HepG2 (cell line): ENCODE measurements around the gene HDAC5. TPM values are rescaled to one million over a fixed set of nuclear protein-coding genes. Genes with fewer than 3 reads are reported as not detected.

Experiments used
- CBX2 ChIP-seq, 2 experiments: fragments of 200-600 bp in 1 of 2; sonication (generic); formaldehyde crosslinking in 1 of 2; IDR thresholded peaks; 2 replicates each; pipeline versions ENCODE4 v1.7.0 to v1.8.1; 2018 to 2022; ENCODE audit warnings: low read depth in 2 of 2, low read length in 1 of 2, mild to moderate bottlenecking in 1 of 2, missing genetic modification reagents in 1 of 2
- ELF1 ChIP-seq: sonication (generic); formaldehyde crosslinking; IDR thresholded peaks from 2 replicates; pipeline ENCODE4 v1.4.0; 2020; ENCODE audit warnings: missing genetic modification reagents
- KLF6 ChIP-seq: IDR thresholded peaks from 2 replicates; pipeline ENCODE4 v1.8.0; 2016; ENCODE audit warnings: missing biosample characterization, missing genetic modification reagents
- NFE2 ChIP-seq: sonication (generic); formaldehyde crosslinking; IDR thresholded peaks from 2 replicates; pipeline ENCODE4 v1.4.0; 2020; ENCODE audit warnings: missing genetic modification reagents
- PRPF4 ChIP-seq: fragments of 200-400 bp; formaldehyde crosslinking; IDR thresholded peaks from 2 replicates; pipeline ENCODE4 v1.6.1; 2016; ENCODE audit warnings: low read length, low read depth; ENCODE audit not compliant: poor library complexity, severe bottlenecking
- SETDB1 ChIP-seq: sonication (generic); formaldehyde crosslinking; IDR thresholded peaks from 2 replicates; pipeline ENCODE4 v1.5.1; 2020; ENCODE audit warnings: missing genetic modification reagents, mild to moderate bottlenecking, borderline replicate concordance
- USF2 ChIP-seq, 2 experiments: sonication (generic) in 1 of 2; formaldehyde crosslinking in 1 of 2; IDR thresholded peaks; 2 replicates each; pipeline versions ENCODE4 v1.5.1 to v1.6.1; 2011 to 2020; ENCODE audit warnings: borderline replicate concordance in 1 of 2, low read depth in 1 of 2, low read length in 1 of 2, mild to moderate bottlenecking in 1 of 2, missing genetic modification reagents in 1 of 2, moderate library complexity in 1 of 2
- ZBTB38 ChIP-seq: sonication (generic); formaldehyde crosslinking; IDR thresholded peaks from 2 replicates; pipeline ENCODE4 v1.5.1; 2020; ENCODE audit warnings: mild to moderate bottlenecking, missing genetic modification reagents
- ZNF24 ChIP-seq: fragments of 450-650 bp; IDR thresholded peaks from 2 replicates; pipeline ENCODE4 v1.6.1; 2017; ENCODE audit warnings: antibody characterized with exemption, mild to moderate bottlenecking
- ZNF292 ChIP-seq: sonication (generic); formaldehyde crosslinking; IDR thresholded peaks from 2 replicates; pipeline ENCODE4 v1.8.1; 2022; ENCODE audit warnings: mild to moderate bottlenecking, low read depth, missing genetic modification reagents, borderline replicate concordance
- ZNF513 ChIP-seq: sonication (generic); formaldehyde crosslinking; conservative IDR thresholded peaks from 2 replicates; pipeline ENCODE4 v1.5.0; 2020; ENCODE audit warnings: missing genetic modification reagents
- ZNF589 ChIP-seq: sonication (generic); formaldehyde crosslinking; conservative IDR thresholded peaks from 2 replicates; pipeline ENCODE4 v1.8.0; 2022; ENCODE audit warnings: mild to moderate bottlenecking, moderate library complexity, missing genetic modification reagents
- polyA plus RNA-seq, 8 experiments: library from polyadenylated mRNA; depleted of rRNA in 3 of 8; stranded (reverse) in 7 of 8; unstranded in 1 of 8; fragments of >200 nt; fragmentation: Illumina TruSeq in 4 of 8; extraction: Trizol in 4 of 8; gene quantifications; 2 replicates each; pipeline versions ENCODE4 v1.2.1 to v1.2.3, GENCODE V29; 2011 to 2016; ENCODE audit warnings: low read depth in 4 of 8, missing spikeins in 1 of 8, mixed read lengths in 1 of 8; ENCODE audit not compliant: insufficient read depth in 1 of 8
- total RNA-seq, 5 experiments: library from RNA; depleted of rRNA; stranded (reverse); fragments of >200 nt; fragmentation: Illumina TruSeq; extraction: Trizol; gene quantifications; 2 replicates each; pipeline ENCODE4 v1.2.3, GENCODE V29; 2016; ENCODE audit warnings: low read depth in 1 of 5
- TF ChIP-seq, protein P1 (sequence below): sonication (generic); formaldehyde crosslinking; IDR thresholded peaks from 2 replicates; pipeline ENCODE4 v1.4.0; 2020; ENCODE audit warnings: missing genetic modification reagents
- TF ChIP-seq, protein P2 (sequence below): sonication (generic); formaldehyde crosslinking; IDR thresholded peaks from 2 replicates; pipeline ENCODE4 v1.4.0; 2020; ENCODE audit warnings: missing genetic modification reagents

HDAC5 gene
- total and polyA plus RNA-seq, 2 of the 13 experiments (the other 11 are each of a cell fraction or from before 2014, with no cell fraction given): 46.4 to 85.4 TPM

DNA sequence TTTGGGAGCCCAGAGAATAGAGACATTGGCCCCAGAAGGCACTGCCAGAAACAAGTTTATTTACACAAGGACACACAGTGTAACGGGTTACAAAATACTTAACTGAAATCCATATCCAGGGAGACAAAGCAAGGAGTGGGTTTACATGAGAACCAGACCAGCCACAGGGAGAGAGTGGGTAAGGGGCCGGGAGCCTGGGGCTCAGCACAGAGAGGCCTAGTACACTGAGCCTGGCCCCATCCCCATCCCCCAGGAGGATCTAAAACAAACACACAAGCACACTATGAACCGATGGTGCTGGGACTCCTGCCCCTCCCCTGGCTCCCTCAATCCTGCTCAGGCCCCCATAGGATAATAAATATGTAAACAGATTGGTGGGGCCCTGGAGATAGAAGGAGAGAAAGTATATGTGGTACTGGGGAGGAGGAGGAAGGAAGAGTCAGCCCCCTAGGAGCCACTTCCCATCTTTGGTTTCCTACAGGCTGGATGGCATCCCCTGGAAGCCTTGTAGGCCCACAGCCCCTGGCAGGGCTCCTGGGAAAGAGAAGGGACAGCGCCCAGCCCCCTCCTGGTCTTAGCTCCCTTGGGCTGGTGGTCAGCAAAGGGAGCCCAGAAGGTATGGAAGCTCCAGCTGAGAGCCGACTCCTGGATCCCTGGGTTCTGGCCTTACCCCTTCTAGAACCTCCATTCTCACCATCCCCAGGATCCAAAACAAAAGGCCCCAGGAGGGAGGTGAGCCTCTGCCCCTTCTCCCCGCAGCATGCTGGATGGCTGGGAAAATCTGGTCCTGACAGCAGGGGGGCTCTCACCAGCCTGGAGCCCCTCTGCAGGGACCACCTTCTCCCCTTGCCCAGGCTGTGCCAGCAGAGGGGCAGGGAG, 46.5 kb downstream of the HDAC5 start (continued):
- no peak for TF ChIP-seq ZNF589
- TF ChIP-seq, protein P1, sequence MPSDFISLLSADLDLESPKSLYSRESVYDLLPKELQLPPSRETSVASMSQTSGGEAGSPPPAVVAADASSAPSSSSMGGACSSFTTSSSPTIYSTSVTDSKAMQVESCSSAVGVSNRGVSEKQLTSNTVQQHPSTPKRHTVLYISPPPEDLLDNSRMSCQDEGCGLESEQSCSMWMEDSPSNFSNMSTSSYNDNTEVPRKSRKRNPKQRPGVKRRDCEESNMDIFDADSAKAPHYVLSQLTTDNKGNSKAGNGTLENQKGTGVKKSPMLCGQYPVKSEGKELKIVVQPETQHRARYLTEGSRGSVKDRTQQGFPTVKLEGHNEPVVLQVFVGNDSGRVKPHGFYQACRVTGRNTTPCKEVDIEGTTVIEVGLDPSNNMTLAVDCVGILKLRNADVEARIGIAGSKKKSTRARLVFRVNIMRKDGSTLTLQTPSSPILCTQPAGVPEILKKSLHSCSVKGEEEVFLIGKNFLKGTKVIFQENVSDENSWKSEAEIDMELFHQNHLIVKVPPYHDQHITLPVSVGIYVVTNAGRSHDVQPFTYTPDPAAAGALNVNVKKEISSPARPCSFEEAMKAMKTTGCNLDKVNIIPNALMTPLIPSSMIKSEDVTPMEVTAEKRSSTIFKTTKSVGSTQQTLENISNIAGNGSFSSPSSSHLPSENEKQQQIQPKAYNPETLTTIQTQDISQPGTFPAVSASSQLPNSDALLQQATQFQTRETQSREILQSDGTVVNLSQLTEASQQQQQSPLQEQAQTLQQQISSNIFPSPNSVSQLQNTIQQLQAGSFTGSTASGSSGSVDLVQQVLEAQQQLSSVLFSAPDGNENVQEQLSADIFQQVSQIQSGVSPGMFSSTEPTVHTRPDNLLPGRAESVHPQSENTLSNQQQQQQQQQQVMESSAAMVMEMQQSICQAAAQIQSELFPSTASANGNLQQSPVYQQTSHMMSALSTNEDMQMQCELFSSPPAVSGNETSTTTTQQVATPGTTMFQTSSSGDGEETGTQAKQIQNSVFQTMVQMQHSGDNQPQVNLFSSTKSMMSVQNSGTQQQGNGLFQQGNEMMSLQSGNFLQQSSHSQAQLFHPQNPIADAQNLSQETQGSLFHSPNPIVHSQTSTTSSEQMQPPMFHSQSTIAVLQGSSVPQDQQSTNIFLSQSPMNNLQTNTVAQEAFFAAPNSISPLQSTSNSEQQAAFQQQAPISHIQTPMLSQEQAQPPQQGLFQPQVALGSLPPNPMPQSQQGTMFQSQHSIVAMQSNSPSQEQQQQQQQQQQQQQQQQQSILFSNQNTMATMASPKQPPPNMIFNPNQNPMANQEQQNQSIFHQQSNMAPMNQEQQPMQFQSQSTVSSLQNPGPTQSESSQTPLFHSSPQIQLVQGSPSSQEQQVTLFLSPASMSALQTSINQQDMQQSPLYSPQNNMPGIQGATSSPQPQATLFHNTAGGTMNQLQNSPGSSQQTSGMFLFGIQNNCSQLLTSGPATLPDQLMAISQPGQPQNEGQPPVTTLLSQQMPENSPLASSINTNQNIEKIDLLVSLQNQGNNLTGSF (CRISPR knock-in tag): no peak
- no peak for TF ChIP-seq KLF6
- TF ChIP-seq, protein P2, sequence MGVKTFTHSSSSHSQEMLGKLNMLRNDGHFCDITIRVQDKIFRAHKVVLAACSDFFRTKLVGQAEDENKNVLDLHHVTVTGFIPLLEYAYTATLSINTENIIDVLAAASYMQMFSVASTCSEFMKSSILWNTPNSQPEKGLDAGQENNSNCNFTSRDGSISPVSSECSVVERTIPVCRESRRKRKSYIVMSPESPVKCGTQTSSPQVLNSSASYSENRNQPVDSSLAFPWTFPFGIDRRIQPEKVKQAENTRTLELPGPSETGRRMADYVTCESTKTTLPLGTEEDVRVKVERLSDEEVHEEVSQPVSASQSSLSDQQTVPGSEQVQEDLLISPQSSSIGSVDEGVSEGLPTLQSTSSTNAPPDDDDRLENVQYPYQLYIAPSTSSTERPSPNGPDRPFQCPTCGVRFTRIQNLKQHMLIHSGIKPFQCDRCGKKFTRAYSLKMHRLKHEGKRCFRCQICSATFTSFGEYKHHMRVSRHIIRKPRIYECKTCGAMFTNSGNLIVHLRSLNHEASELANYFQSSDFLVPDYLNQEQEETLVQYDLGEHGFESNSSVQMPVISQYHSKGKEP (CRISPR knock-in tag): no peak
- TF ChIP-seq ZNF24: no peak
- no peak for TF ChIP-seq ZNF292
- TF ChIP-seq ZBTB38 (CRISPR knock-in tag): no peak
- no peak for TF ChIP-seq CBX2 (IDR thresholded peaks at IDR 0.05; ENCODE audit: low read depth, low read length)
- no peak for TF ChIP-seq CBX2 (CRISPR knock-in tag; IDR thresholded peaks at IDR 0.05; ENCODE audit: low read depth)
- no peak for TF ChIP-seq USF2 (IDR thresholded peaks at IDR 0.05; ENCODE audit: low read depth, low read length)
- TF ChIP-seq USF2 (CRISPR knock-in tag; IDR thresholded peaks at IDR 0.05; ENCODE audit: borderline replicate concordance): no peak
- no peak for TF ChIP-seq PRPF4
- TF ChIP-seq ZNF513: no peak
- TF ChIP-seq NFE2 (CRISPR knock-in tag): no peak
- no peak for TF ChIP-seq ELF1 (CRISPR knock-in tag)
- TF ChIP-seq SETDB1 (CRISPR knock-in tag): no peak
